HepG2 (cell line): ENCODE results near the gene TWNK. TPM values are rescaled to one million over a fixed set of nuclear protein-coding genes. Genes with fewer than 3 reads are reported as not detected.

Source experiments
- GATAD2A ChIP-seq: IDR thresholded peaks from 2 replicates; pipeline ENCODE4 v1.6.1; 2016
- PAX8 ChIP-seq: sonication (generic); formaldehyde crosslinking; IDR thresholded peaks from 2 replicates; pipeline ENCODE4 v1.8.0; 2022; ENCODE audit warnings: mild to moderate bottlenecking, missing genetic modification reagents, borderline replicate concordance
- RFX3 ChIP-seq: IDR thresholded peaks from 2 replicates; pipeline ENCODE4 v1.6.1; 2016; ENCODE audit warnings: missing biosample characterization, missing genetic modification reagents
- ZBTB3 ChIP-seq: sonication (generic); formaldehyde crosslinking; IDR thresholded peaks from 2 replicates; pipeline ENCODE4 v1.4.0; 2020; ENCODE audit warnings: low read depth, mild to moderate bottlenecking, moderate library complexity, missing genetic modification reagents, borderline replicate concordance
- ZFYVE20 ChIP-seq: sonication (generic); formaldehyde crosslinking; IDR thresholded peaks from 2 replicates; pipeline ENCODE4 v1.8.0; 2023; ENCODE audit warnings: low read depth, mild to moderate bottlenecking, moderate library complexity, missing genetic modification reagents, borderline replicate concordance
- ZNF225 ChIP-seq: sonication (generic); formaldehyde crosslinking; IDR thresholded peaks from 2 replicates; pipeline ENCODE4 v1.4.0; 2020; ENCODE audit warnings: mild to moderate bottlenecking, missing genetic modification reagents
- polyA plus RNA-seq, 8 experiments: library from polyadenylated mRNA; depleted of rRNA in 3 of 8; stranded (reverse) in 7 of 8; unstranded in 1 of 8; fragments of >200 nt; fragmentation: Illumina TruSeq in 4 of 8; extraction: Trizol in 4 of 8; gene quantifications; 2 replicates each; pipeline versions ENCODE4 v1.2.1 to v1.2.3, GENCODE V29; 2011 to 2016; ENCODE audit warnings: low read depth in 4 of 8, missing spikeins in 1 of 8, mixed read lengths in 1 of 8; ENCODE audit not compliant: insufficient read depth in 1 of 8
- total RNA-seq, 5 experiments: library from RNA; depleted of rRNA; stranded (reverse); fragments of >200 nt; fragmentation: Illumina TruSeq; extraction: Trizol; gene quantifications; 2 replicates each; pipeline ENCODE4 v1.2.3, GENCODE V29; 2016; ENCODE audit warnings: low read depth in 1 of 5
- TF ChIP-seq, protein P1 (sequence below): sonication (generic); formaldehyde crosslinking; IDR thresholded peaks from 2 replicates; pipeline ENCODE4 v1.4.0; 2020; ENCODE audit warnings: mild to moderate bottlenecking, missing genetic modification reagents
- TF ChIP-seq, protein P2 (sequence below): sonication (generic); formaldehyde crosslinking; IDR thresholded peaks from 2 replicates; pipeline ENCODE4 v1.4.0; 2020; ENCODE audit warnings: missing genetic modification reagents
- TF ChIP-seq, protein P3 (sequence below): sonication (generic); formaldehyde crosslinking; IDR thresholded peaks from 2 replicates; pipeline ENCODE4; 2020; ENCODE audit warnings: missing genetic modification reagents, mild to moderate bottlenecking, borderline replicate concordance

The TWNK gene
- total and polyA plus RNA-seq, 2 of the 13 experiments (the other 11 are each of a cell fraction or from before 2014, with no cell fraction given), result 10.7 to 16.5 TPM

DNA sequence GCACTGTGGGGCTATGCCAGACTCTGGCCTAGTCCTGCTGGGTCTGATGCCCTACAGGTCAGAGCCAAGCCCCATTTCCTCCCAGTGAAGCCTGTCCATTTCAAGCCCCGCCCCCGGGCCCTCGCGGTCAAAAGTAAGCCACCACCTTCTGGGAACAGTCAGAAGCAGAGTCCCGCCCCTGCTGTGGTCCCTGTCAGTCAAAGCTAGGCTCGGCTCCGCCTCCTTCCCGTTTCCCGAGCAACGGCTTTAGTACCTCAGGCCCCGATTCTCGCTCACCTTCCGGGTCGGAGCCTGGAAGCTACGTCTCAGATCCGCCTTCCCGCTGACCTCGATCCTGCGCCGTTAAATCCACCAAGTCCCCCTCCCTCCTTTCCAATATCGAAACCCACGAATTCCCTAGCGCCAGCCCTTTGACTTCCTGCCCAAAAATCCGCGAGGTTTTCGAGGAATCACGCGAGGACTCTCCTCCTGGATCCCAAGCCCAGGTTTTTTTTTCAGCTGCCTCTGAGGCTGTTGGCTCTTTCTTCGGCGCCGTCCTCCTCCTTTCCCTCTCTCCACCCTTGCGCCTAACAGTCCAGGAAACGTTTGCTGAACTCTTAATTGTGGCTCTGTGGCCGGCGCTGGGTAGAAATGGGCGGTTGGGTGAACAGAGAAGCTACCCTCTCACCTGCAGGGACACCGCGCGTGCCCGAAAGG is 55.5 kb downstream of the TWNK start (continued):
- TF ChIP-seq, protein P1, sequence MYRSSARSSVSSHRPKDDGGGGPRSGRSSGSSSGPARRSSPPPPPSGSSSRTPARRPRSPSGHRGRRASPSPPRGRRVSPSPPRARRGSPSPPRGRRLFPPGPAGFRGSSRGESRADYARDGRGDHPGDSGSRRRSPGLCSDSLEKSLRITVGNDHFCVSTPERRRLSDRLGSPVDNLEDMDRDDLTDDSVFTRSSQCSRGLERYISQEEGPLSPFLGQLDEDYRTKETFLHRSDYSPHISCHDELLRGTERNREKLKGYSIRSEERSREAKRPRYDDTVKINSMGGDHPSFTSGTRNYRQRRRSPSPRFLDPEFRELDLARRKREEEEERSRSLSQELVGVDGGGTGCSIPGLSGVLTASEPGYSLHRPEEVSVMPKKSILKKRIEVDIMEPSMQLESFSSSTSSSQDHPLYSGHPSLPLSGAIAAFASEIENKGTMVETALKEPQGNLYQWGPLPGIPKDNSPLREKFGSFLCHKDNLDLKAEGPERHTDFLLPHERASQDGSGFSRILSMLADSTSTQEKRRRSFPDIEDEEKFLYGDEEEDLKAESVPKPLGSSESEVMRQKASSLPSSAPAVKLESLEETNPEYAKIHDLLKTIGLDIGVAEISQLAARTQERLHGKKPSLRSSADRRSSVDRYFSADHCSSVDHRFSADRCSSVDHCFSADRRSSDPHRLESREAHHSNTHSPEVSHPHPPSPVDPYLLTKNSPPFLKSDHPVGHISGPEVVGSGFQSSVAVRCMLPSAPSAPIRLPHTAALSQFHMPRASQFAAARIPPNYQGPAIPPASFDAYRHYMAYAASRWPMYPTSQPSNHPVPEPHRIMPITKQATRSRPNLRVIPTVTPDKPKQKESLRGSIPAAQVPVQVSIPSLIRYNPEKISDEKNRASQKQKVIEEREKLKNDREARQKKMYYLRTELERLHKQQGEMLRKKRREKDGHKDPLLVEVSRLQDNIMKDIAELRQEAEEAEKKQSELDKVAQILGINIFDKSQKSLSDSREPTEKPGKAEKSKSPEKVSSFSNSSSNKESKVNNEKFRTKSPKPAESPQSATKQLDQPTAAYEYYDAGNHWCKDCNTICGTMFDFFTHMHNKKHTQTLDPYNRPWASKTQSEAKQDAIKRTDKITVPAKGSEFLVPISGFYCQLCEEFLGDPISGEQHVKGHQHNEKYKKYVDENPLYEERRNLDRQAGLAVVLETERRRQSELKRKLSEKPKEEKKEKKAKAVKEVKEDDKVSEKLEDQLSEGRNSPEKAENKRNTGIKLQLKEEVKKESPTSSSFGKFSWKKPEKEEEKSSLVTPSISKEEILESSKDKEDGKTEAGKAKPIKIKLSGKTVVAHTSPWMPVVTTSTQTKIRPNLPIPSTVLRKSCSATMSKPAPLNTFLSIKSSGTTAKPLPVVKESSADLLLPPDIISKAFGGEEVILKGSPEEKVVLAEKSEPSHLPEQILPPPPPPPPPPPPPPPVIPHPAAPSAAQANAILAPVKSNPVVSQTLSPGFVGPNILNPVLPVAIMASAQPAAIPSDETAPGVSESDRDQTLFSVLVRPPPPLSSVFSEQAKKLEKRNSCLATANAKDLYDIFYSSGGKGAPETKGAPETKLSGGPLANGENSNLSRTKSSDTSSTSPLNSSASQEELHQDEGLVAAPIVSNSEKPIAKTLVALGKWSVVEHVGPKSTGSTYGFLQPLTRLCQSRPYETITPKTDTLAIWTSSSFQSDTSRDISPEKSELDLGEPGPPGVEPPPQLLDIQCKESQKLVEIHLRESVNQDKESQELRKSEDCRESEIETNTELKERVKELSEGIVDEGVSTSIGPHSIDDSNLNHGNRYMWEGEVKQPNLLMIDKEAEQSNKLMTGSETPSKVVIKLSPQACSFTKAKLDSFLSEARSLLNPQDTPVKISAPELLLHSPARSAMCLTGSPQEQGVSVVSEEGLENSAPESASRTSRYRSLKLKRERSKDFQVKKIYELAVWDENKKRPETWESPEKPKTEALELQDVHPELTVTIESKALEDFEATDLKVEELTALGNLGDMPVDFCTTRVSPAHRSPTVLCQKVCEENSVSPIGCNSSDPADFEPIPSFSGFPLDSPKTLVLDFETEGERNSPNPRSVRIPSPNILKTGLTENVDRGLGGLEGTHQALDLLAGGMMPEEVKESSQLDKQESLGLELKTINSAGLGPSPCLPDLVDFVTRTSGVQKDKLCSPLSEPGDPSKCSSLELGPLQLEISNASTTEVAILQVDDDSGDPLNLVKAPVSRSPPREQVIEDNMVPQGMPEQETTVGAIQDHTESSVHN (CRISPR knock-in tag), result 0 out of 2 replicates have a peak, but pooled peaks have one; percentile 9
- TF ChIP-seq GATAD2A (CRISPR knock-in tag) (0 out of 2 replicates have a peak, but pooled peaks have one; percentile 21), RFX3 (CRISPR knock-in tag) (peak; percentile 75), ZNF225 (CRISPR knock-in tag) (no peak), ZFYVE20 (CRISPR knock-in tag) (no peak), ZBTB3 (CRISPR knock-in tag) (no peak), PAX8 (CRISPR knock-in tag) (no peak)
- TF ChIP-seq, protein P2, sequence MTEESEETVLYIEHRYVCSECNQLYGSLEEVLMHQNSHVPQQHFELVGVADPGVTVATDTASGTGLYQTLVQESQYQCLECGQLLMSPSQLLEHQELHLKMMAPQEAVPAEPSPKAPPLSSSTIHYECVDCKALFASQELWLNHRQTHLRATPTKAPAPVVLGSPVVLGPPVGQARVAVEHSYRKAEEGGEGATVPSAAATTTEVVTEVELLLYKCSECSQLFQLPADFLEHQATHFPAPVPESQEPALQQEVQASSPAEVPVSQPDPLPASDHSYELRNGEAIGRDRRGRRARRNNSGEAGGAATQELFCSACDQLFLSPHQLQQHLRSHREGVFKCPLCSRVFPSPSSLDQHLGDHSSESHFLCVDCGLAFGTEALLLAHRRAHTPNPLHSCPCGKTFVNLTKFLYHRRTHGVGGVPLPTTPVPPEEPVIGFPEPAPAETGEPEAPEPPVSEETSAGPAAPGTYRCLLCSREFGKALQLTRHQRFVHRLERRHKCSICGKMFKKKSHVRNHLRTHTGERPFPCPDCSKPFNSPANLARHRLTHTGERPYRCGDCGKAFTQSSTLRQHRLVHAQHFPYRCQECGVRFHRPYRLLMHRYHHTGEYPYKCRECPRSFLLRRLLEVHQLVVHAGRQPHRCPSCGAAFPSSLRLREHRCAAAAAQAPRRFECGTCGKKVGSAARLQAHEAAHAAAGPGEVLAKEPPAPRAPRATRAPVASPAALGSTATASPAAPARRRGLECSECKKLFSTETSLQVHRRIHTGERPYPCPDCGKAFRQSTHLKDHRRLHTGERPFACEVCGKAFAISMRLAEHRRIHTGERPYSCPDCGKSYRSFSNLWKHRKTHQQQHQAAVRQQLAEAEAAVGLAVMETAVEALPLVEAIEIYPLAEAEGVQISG, result peak; percentile 61
- TF ChIP-seq, protein P3, sequence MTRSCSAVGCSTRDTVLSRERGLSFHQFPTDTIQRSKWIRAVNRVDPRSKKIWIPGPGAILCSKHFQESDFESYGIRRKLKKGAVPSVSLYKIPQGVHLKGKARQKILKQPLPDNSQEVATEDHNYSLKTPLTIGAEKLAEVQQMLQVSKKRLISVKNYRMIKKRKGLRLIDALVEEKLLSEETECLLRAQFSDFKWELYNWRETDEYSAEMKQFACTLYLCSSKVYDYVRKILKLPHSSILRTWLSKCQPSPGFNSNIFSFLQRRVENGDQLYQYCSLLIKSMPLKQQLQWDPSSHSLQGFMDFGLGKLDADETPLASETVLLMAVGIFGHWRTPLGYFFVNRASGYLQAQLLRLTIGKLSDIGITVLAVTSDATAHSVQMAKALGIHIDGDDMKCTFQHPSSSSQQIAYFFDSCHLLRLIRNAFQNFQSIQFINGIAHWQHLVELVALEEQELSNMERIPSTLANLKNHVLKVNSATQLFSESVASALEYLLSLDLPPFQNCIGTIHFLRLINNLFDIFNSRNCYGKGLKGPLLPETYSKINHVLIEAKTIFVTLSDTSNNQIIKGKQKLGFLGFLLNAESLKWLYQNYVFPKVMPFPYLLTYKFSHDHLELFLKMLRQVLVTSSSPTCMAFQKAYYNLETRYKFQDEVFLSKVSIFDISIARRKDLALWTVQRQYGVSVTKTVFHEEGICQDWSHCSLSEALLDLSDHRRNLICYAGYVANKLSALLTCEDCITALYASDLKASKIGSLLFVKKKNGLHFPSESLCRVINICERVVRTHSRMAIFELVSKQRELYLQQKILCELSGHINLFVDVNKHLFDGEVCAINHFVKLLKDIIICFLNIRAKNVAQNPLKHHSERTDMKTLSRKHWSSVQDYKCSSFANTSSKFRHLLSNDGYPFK (CRISPR knock-in tag), result peak; percentile 70; the same call in 1 of the 2 replicates
